MM.1S (cell line): ENCODE results near the gene FNTB.

Source experiments
- DNase-seq: peaks from one replicate; pipeline ENCODE4 v3.0.0-alpha.2; 2015
- H2AFZ ChIP-seq: fragments of 300-600 bp; sonication (generic); 2 replicates; pipeline ENCODE4 v1.6.0; 2016; ENCODE audit warnings: antibody characterized with exemption, low read length
- H3F3A ChIP-seq: fragments of 300-600 bp; sonication (generic); 2 replicates; pipeline ENCODE4 v1.6.1; 2016; ENCODE audit warnings: mild to moderate bottlenecking, antibody characterized with exemption, low read length, moderate library complexity, mixed read lengths; ENCODE audit not compliant: insufficient read depth
- H3K27ac ChIP-seq: fragments of 300-600 bp; sonication (generic); 2 replicates; pipeline ENCODE4 v1.5.1; 2016; ENCODE audit warnings: mild to moderate bottlenecking, low read length
- H3K27me3 ChIP-seq: fragments of 300-600 bp; sonication (generic); replicated peaks from 2 replicates; pipeline ENCODE4 v1.6.0; 2016; ENCODE audit warnings: low read length; ENCODE audit not compliant: insufficient read depth
- H3K36me3 ChIP-seq: fragments of 300-600 bp; sonication (generic); replicated peaks from 2 replicates; pipeline ENCODE4 v1.6.1; 2016; ENCODE audit warnings: mild to moderate bottlenecking, low read length, mixed read lengths; ENCODE audit not compliant: insufficient read depth
- H3K4me1 ChIP-seq: fragments of 300-600 bp; sonication (generic); 2 replicates; pipeline ENCODE4 v1.6.1; 2016; ENCODE audit warnings: low read length, mixed read lengths
- H3K4me2 ChIP-seq: fragments of 300-600 bp; sonication (generic); 2 replicates; pipeline ENCODE4 v1.6.0; 2016; ENCODE audit warnings: low read depth, low read length
- H3K4me3 ChIP-seq: fragments of 300-600 bp; sonication (generic); 2 replicates; pipeline ENCODE4 v1.5.1; 2016; ENCODE audit warnings: low read length, mixed read lengths
- H3K79me2 ChIP-seq: fragments of 300-600 bp; sonication (generic); 2 replicates; pipeline ENCODE4 v1.6.1; 2016; ENCODE audit warnings: mixed run types, low read length, mixed read lengths
- H3K9ac ChIP-seq: fragments of 300-600 bp; sonication (generic); 2 replicates; pipeline ENCODE4 v1.6.1; 2016; ENCODE audit warnings: low read length, mixed read lengths
- H3K9me2 ChIP-seq: fragments of 300-600 bp; sonication (generic); replicated peaks from 2 replicates; pipeline ENCODE4 v1.6.1; 2016; ENCODE audit warnings: mild to moderate bottlenecking, low read length, mixed read lengths; ENCODE audit not compliant: insufficient read depth
- H3K9me3 ChIP-seq: fragments of 300-600 bp; sonication (generic); replicated peaks from 2 replicates; pipeline ENCODE4 v1.6.1; 2016; ENCODE audit warnings: mild to moderate bottlenecking, low read length, mixed read lengths; ENCODE audit not compliant: insufficient read depth
- H4K20me1 ChIP-seq: fragments of 300-600 bp; sonication (generic); 2 replicates; pipeline ENCODE4 v1.6.1; 2016; ENCODE audit warnings: mild to moderate bottlenecking, low read length, moderate library complexity, mixed read lengths; ENCODE audit not compliant: insufficient read depth
- CTCF ChIP-seq: fragments of 300-600 bp; sonication (generic); IDR thresholded peaks from 2 replicates; pipeline ENCODE4 v1.5.1; 2016; ENCODE audit warnings: antibody characterized with exemption, low read length, mixed read lengths
- EZH2 ChIP-seq: fragments of 300-600 bp; sonication (generic); optimal IDR thresholded peaks from 2 replicates; pipeline ENCODE3; 2017; ENCODE audit warnings: low read depth, mild to moderate bottlenecking, antibody characterized with exemption, low read length, mixed read lengths
- EZH2phosphoT487 ChIP-seq: fragments of 300-600 bp; sonication (generic); IDR thresholded peaks from 2 replicates; pipeline ENCODE4 v1.6.1; 2018; ENCODE audit warnings: antibody characterized with exemption, low read length

FNTB gene

GRCh38 chr14:65019944-65020566, 33.4 kb downstream of the FNTB start:
- DNase-seq = peak; percentile 21
- Histone ChIP-seq H3K36me3 (no peaks in the 10 kb centered on the region), H3K27ac (no peak overlapping the region), H3K79me2 (no peaks in the 10 kb centered on the region), H3K4me1 (no peaks in the 10 kb centered on the region), H3K4me2 (no peak overlapping the region), H3K4me3 (no peak overlapping the region), H3K9me2 (no peaks in the 10 kb centered on the region), H3K9ac (no peak overlapping the region), H3F3A (no peaks in the 10 kb centered on the region), H4K20me1 (no peaks in the 10 kb centered on the region), H3K9me3 (no peaks in the 10 kb centered on the region), H3K27me3 (no peaks in the 10 kb centered on the region), H2AFZ (no peak overlapping the region)
- TF ChIP-seq EZH2 = no peak
- TF ChIP-seq CTCF = peak; percentile 16
- no peak for TF ChIP-seq EZH2phosphoT487

- Histone ChIP-seq H3K9me2 (no peaks in the 10 kb centered on the region), H3K4me3 (no peak overlapping the region), H3K9me3 (no peaks in the 10 kb centered on the region), H3K9ac (no peak overlapping the region), H3K27me3 (no peaks in the 10 kb centered on the region), H3K36me3 (no peaks in the 10 kb centered on the region), H3K4me2 (no peak overlapping the region), H4K20me1 (no peaks in the 10 kb centered on the region), H3K79me2 (no peaks in the 10 kb centered on the region), H3K27ac (no peak overlapping the region), H3K4me1 (no peaks in the 10 kb centered on the region), H2AFZ (no peak overlapping the region), H3F3A (no peaks in the 10 kb centered on the region)
- DNase-seq = no peak
- TF ChIP-seq EZH2phosphoT487 (no peak), CTCF (no peak), EZH2 (no peak)
Measured at GRCh38 chr14:65024957-65025356, 38.3 kb downstream of the FNTB start.

- TF ChIP-seq CTCF (no peak), EZH2 (no peak), EZH2phosphoT487 (no peak)
- DNase-seq = no peak
- H2AFZ ChIP-seq = no peak overlapping the region
- H3K27ac ChIP-seq = no peak overlapping the region
- no peaks in the 10 kb centered on the region for H3K9me3 ChIP-seq
- H3K4me3 ChIP-seq = no peak overlapping the region
- H3K27me3 ChIP-seq = no peaks in the 10 kb centered on the region
- no peaks in the 10 kb centered on the region for H4K20me1 ChIP-seq
- H3K36me3 ChIP-seq = no peaks in the 10 kb centered on the region
- H3K9me2 ChIP-seq = no peaks in the 10 kb centered on the region
- H3K79me2 ChIP-seq = no peaks in the 10 kb centered on the region
- no peak overlapping the region for H3K4me2 ChIP-seq
- H3F3A ChIP-seq = no peaks in the 10 kb centered on the region
- H3K9ac ChIP-seq = no peak overlapping the region
- no peaks in the 10 kb centered on the region for H3K4me1 ChIP-seq
Measured at GRCh38 chr14:65025818-65026217, 39.1 kb downstream of the FNTB start.
